Endothelial cell of umbilical vein (primary cell): ENCODE measurements around the gene PGS1. TPM values are rescaled to one million over a fixed set of nuclear protein-coding genes. Genes with fewer than 3 reads are reported as not detected.

Source experiments
- BruUV-seq: library from RNA; stranded (reverse); fragments of 400-500 nt; replicated peaks from 2 replicates; lab custom pipeline; 2021; lab: Mats Ljungman, UMichigan
- CTCF ChIA-PET: fragments of 300-600, 350-600 bp; sonication (Branson Sonifier 250); formaldehyde crosslinking; loops from one replicate; lab custom pipeline; 2021; ENCODE audit warnings: antibody characterized with exemption, inconsistent platforms; lab: Charles Lee
- POLR2A ChIA-PET: fragments of 300-600, 350-600 bp; sonication (Branson Sonifier 250); formaldehyde crosslinking; loops from one replicate; lab custom pipeline; 2021; ENCODE audit warnings: antibody characterized with exemption, inconsistent platforms; lab: Charles Lee
- DNase-seq: peaks from one replicate; pipeline ENCODE4 v3.0.0-alpha.2; 2011; ENCODE audit warnings: low read depth, low spot score
- FAIRE-seq: peaks from 2 replicates; lab custom pipeline; 2011; peaks lifted over from hg19 to GRCh38; lab: Jason Lieb, UNC
- H2AFZ ChIP-seq: 2 replicates; pipeline ENCODE4 v1.6.0; 2012; ENCODE audit warnings: low read depth, low read length, control low read depth, inconsistent platforms
- H3K27ac ChIP-seq: 2 replicates; pipeline ENCODE4 v1.5.1; 2011; ENCODE audit warnings: low read depth, mild to moderate bottlenecking, control low read depth, low read length, moderate library complexity; ENCODE audit not compliant: insufficient read depth
- H3K27me3 ChIP-seq, 2 experiments: 2 replicates each; pipeline versions ENCODE4 v1.6.0 to v1.6.1; 2011; ENCODE audit warnings: low read length in 2 of 2, mixed read lengths in 1 of 2; ENCODE audit not compliant: control insufficient read depth in 2 of 2, insufficient read depth in 2 of 2
- H3K36me3 ChIP-seq, 2 experiments: 2 replicates in 1 of 2; 3 replicates in 1 of 2; pipeline ENCODE4 v1.5.1; 2011; ENCODE audit warnings: low read length in 2 of 2, mild to moderate bottlenecking in 1 of 2, moderate library complexity in 1 of 2; ENCODE audit not compliant: control insufficient read depth in 2 of 2, insufficient read depth in 2 of 2; ENCODE audit errors: extremely low read depth in 1 of 2
- H3K4me1 ChIP-seq: 3 replicates; pipeline ENCODE4 v1.5.1; 2011; ENCODE audit warnings: mild to moderate bottlenecking, low read length; ENCODE audit not compliant: control insufficient read depth, insufficient read depth; ENCODE audit errors: extremely low read depth
- H3K4me2 ChIP-seq: 2 replicates; pipeline ENCODE4 v1.6.1; 2011; ENCODE audit warnings: low read length, control low read depth, mixed read lengths; ENCODE audit not compliant: insufficient read depth
- H3K4me3 ChIP-seq, 3 experiments: fragments of 200-600 bp in 1 of 3; sonication (generic), shearing (Covaris generic) in 1 of 3; replicated peaks in 1 of 3; 2 replicates each; pipeline ENCODE4 v1.5.1; 2011 to 2016; ENCODE audit warnings: control low read depth in 3 of 3, low read length in 3 of 3, mild to moderate bottlenecking in 2 of 3, inconsistent platforms in 1 of 3, low read depth in 1 of 3, moderate library complexity in 1 of 3; ENCODE audit not compliant: insufficient read depth in 1 of 3
- H3K79me2 ChIP-seq: 2 replicates; pipeline ENCODE4 v1.6.0; 2012; ENCODE audit warnings: low read length, inconsistent platforms; ENCODE audit not compliant: control insufficient read depth, insufficient read depth
- H3K9ac ChIP-seq: replicated peaks from 2 replicates; pipeline ENCODE3; 2011; ENCODE audit warnings: low read length, control low read depth; ENCODE audit not compliant: insufficient read depth; ENCODE audit errors: extremely low read depth
- H3K9me1 ChIP-seq: replicated peaks from 3 replicates; pipeline ENCODE4 v1.6.0; 2011; ENCODE audit warnings: mild to moderate bottlenecking, low read length; ENCODE audit not compliant: control insufficient read depth, insufficient read depth; ENCODE audit errors: extremely low read depth
- H3K9me3 ChIP-seq: replicated peaks from 2 replicates; pipeline ENCODE4 v1.5.1; 2012; ENCODE audit warnings: low read length, inconsistent platforms; ENCODE audit not compliant: control insufficient read depth, insufficient read depth
- H4K20me1 ChIP-seq: replicated peaks from 2 replicates; pipeline ENCODE3; 2011; ENCODE audit warnings: mild to moderate bottlenecking, low read length; ENCODE audit not compliant: control insufficient read depth, insufficient read depth; ENCODE audit errors: extremely low read depth
- CTCF ChIP-seq, 2 donors: IDR thresholded peaks; 1 replicate in 1 of 2; 2 replicates in 1 of 2; pipeline ENCODE4 v1.5.1; 2011; ENCODE audit warnings: low read length in 2 of 2, mild to moderate bottlenecking in 2 of 2, moderate library complexity in 2 of 2, control low read depth in 1 of 2, inconsistent platforms in 1 of 2, low read depth in 1 of 2; ENCODE audit not compliant: insufficient read depth in 1 of 2; ENCODE audit errors: extremely low read depth in 1 of 2
- FOS ChIP-seq: IDR thresholded peaks from 2 replicates; pipeline ENCODE4 v1.6.1; 2011; ENCODE audit warnings: mild to moderate bottlenecking, low read length, moderate library complexity, borderline replicate concordance; ENCODE audit not compliant: insufficient read depth
- GATA2 ChIP-seq: IDR thresholded peaks from 2 replicates; pipeline ENCODE4 v1.7.0; 2011; ENCODE audit warnings: low read depth, mild to moderate bottlenecking, moderate library complexity, mixed read lengths, low read length; ENCODE audit not compliant: insufficient read length, insufficient read depth
- MYC ChIP-seq: IDR thresholded peaks from one replicate; pipeline ENCODE4 v1.6.1; 2011; ENCODE audit warnings: mild to moderate bottlenecking, low read depth, low read length
- POLR2A ChIP-seq: IDR thresholded peaks from 2 replicates; pipeline ENCODE4 v1.6.1; 2012; ENCODE audit warnings: low read depth, mild to moderate bottlenecking, control low read depth, low read length
- dilution Hi-C: fragments of 300-500 bp; cut with MboI; formaldehyde crosslinking; loops from one replicate; pipeline ENCODE4 v1.15.0; 2019; ENCODE audit warnings: low sequenced_read_pairs; ENCODE audit not compliant: extremely low pct_ligation_motif_present
- intact Hi-C: fragments of 100-400 bp; cut with micrococcal nuclease; formaldehyde crosslinking; loops from one replicate; pipeline ENCODE4 v1.10.0; 2022
- polyA plus RNA-seq, 4 experiments: library from polyadenylated mRNA; depleted of rRNA in 3 of 4; stranded (reverse) in 3 of 4; unstranded in 1 of 4; fragments of >200 nt; gene quantifications; 2 replicates each; pipeline versions ENCODE4 v1.2.1 to v1.2.3, GENCODE V29; 2011 to 2012; ENCODE audit warnings: missing spikeins in 1 of 4
- total RNA-seq: library from RNA; stranded (reverse); gene quantifications from 2 replicates; pipeline ENCODE4 v1.2.3, GENCODE V29; 2021

Gene PGS1
- total and polyA plus RNA-seq, 2 donors (not counting 3 experiments of a cell fraction or from before 2014, with no cell fraction given), result 50.8 to 66.0 TPM

DNA sequence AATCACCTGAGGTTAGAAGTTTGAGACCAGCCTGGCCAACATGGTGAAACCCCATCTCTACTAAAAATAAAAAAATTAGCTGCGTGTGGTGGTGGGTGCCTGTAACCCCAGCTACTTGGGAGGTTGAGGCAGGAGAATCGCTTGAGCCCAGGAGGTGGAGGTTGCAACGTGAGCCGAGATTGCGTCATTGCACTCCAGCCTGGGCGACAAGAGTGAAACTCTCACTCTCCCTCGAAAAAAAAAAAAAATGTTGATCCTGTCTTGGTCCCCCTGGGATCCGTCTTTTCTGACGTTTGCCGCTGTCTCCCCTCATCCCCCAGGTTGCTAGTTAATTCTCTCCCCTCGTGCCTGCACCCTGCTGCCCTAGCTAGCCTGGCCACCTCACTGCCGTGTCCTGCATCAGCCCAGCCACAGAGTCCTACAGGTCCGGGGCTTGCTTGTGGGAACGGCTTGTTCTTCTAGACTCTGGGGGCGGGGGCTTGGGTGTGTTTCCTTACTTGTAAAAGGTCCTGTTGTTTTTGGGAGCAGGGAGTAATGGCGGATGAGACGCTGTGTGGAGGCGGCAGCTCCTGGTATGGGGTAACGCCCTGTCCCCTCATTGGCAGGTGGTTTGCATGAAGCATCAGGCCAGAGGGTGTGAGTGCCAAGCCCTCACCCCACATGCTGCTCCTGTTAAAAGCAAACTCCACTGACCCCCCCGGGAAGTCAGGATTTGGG, 44.6 kb downstream of the PGS1 start:
- Histone ChIP-seq H3K4me2 (no peak overlapping the region), H3K4me3 (no peak overlapping the region), H3K27me3 (no peaks in the 10 kb centered on the region), H3K27ac (no peak overlapping the region), H3K9me3 (no peaks in the 10 kb centered on the region), H3K9ac (no peak overlapping the region), H3K9me1 (no peaks in the 10 kb centered on the region), H3K79me2 (peaks cover 3% of the 10 kb centered on the region), H2AFZ (no peak overlapping the region), H4K20me1 (no peaks in the 10 kb centered on the region), H3K36me3 (peaks cover 17 to 44% of the 10 kb centered on the region in 2 experiments), H3K4me1 (no peaks in the 10 kb centered on the region)
- dilution Hi-C loops, result no loop called here
- ChIA-PET CTCF (interaction anchor here (1.3 to 5.4 kb wide), 21 partner anchors 15 to 304 kb away, joined by 3 to 184 read pairs (median 7); partner anchors contain the start of gene SOCS3), POLR2A (no interaction called here)
- intact Hi-C loops, result loop anchor here (1.0 kb wide), 3 partner anchors 63 to 172 kb away; partner anchors contain the start of gene SOCS3
- DNase-seq (no peak), FAIRE-seq (no peak)
- BruUV-seq, result no TSS peak
- TF ChIP-seq POLR2A, result no peak
- TF ChIP-seq FOS, result no peak
- no peak for TF ChIP-seq CTCF (IDR thresholded peaks at IDR 0.05; ENCODE audit: extremely low read depth in 1 of 2, insufficient read depth in 1 of 2, low read depth in 1 of 2, low read length in 2 of 2)
- TF ChIP-seq GATA2, result no peak
- no peak for TF ChIP-seq MYC
